ENCODE results near the gene SCARF1.

GRCh38 chr17:1661045-1661444 lies 15.5 kb upstream of the SCARF1 start:
- no peak for TF ChIP-seq CTCF (conservative IDR thresholded peaks at IDR 0.05)
- TF ChIP-seq ZFX (IDR thresholded peaks at IDR 0.05): no peak
